Measurements from ENCODE around the gene NAV1.

NAV1 gene

GRCh38 chr1:201563406-201563780 lies 24.5 kb downstream of the NAV1 start:
- no peaks in the 10 kb centered on the region for H3K79me2 ChIP-seq (ENCODE audit: control insufficient read depth, low read length)
- H3K36me3 ChIP-seq (ENCODE audit: control insufficient read depth, low read length) = no peaks in the 10 kb centered on the region
- H3K4me2 ChIP-seq (ENCODE audit: low read length) = no peak overlapping the region
- no peaks in the 10 kb centered on the region for H3K27me3 ChIP-seq (ENCODE audit: control insufficient read depth, low read length)
- H3K9me3 ChIP-seq (ENCODE audit: control insufficient read depth, insufficient read depth, low read length) = no peaks in the 10 kb centered on the region
- no peaks in the 10 kb centered on the region for H4K20me1 ChIP-seq (ENCODE audit: control insufficient read depth, insufficient read depth, low read depth, low read length)
- H3K4me3 ChIP-seq (ENCODE audit: low read length) = no peak overlapping the region
- H3F3A ChIP-seq (ENCODE audit: control insufficient read depth, insufficient read depth) = no peaks in the 10 kb centered on the region
- H3K4me1 ChIP-seq (ENCODE audit: control insufficient read depth, low read length) = no peaks in the 10 kb centered on the region
- TF ChIP-seq CTCF (IDR thresholded peaks at IDR 0.05; ENCODE audit: low read depth, low read length, poor library complexity, severe bottlenecking) (no peak), EZH2phosphoT487 (IDR thresholded peaks at IDR 0.05; ENCODE audit: borderline replicate concordance, low read length) (no peak)
- no peaks in the 10 kb centered on the region for H3K9me2 ChIP-seq (replicated peaks; ENCODE audit: control insufficient read depth, low read length)
- no peak overlapping the region for H3K27ac ChIP-seq (ENCODE audit: low read depth, low read length)

- H3K4me3 ChIP-seq (ENCODE audit: low read length) = no peak overlapping the region
- no peaks in the 10 kb centered on the region for H3K79me2 ChIP-seq (ENCODE audit: control insufficient read depth, low read length)
- TF ChIP-seq EZH2phosphoT487 (IDR thresholded peaks at IDR 0.05; ENCODE audit: borderline replicate concordance, low read length) = no peak
- TF ChIP-seq CTCF (IDR thresholded peaks at IDR 0.05; ENCODE audit: low read depth, low read length, poor library complexity, severe bottlenecking) = no peak
- H3F3A ChIP-seq (ENCODE audit: control insufficient read depth, insufficient read depth) = no peaks in the 10 kb centered on the region
- H3K9me2 ChIP-seq (replicated peaks; ENCODE audit: control insufficient read depth, low read length) = no peaks in the 10 kb centered on the region
- no peak overlapping the region for H3K4me2 ChIP-seq (ENCODE audit: low read length)
- no peaks in the 10 kb centered on the region for H3K4me1 ChIP-seq (ENCODE audit: control insufficient read depth, low read length)
- H3K36me3 ChIP-seq (ENCODE audit: control insufficient read depth, low read length) = no peaks in the 10 kb centered on the region
- H3K27me3 ChIP-seq (ENCODE audit: control insufficient read depth, low read length) = no peaks in the 10 kb centered on the region
- no peaks in the 10 kb centered on the region for H3K9me3 ChIP-seq (ENCODE audit: control insufficient read depth, insufficient read depth, low read length)
- H4K20me1 ChIP-seq (ENCODE audit: control insufficient read depth, insufficient read depth, low read depth, low read length) = no peaks in the 10 kb centered on the region
- H3K27ac ChIP-seq (ENCODE audit: low read depth, low read length) = no peak overlapping the region
Measured at GRCh38 chr1:201563941-201564340, 25.0 kb downstream of the NAV1 start.

DNA sequence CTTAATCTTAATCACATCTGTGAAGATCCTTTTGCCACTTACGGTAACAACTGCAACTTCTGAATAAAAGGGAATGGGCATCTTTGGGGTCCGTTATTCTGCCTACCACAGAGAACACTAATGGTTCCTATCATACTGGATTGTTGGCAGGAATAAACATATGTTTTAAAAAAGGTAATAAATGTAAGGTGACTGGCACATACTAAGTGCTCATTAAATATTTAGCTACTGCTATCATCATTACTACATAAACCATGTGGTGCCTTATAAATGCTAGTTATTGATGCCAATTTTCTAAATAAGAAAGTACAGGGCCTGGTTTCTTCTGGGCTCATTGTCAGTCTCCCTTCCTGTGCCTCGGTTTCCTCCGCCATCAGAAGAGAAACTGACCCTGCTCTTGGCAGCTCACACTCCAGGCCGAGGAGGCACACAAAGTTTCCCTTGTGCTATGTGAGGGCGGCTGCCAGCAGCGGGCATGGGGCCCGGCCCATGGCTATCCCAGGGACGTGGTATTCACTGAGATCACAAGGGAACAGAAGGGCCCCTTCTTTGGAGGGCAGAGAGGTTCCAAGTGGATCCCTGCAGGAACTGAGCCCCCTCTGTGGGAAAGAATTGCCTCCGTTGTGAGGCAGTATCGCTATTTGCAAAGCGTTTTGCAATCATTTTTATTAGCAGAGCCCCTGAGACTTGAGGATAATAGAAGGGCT lies 26.2 kb downstream of the NAV1 start:
- Histone ChIP-seq H3K9me3 (ENCODE audit: control insufficient read depth, insufficient read depth, low read length) (no peaks in the 10 kb centered on the region), H3K36me3 (ENCODE audit: control insufficient read depth, low read length) (no peaks in the 10 kb centered on the region), H3K4me3 (ENCODE audit: low read length) (no peak overlapping the region), H3F3A (ENCODE audit: control insufficient read depth, insufficient read depth) (no peaks in the 10 kb centered on the region), H3K27ac (ENCODE audit: low read depth, low read length) (no peak overlapping the region), H3K9me2 (replicated peaks; ENCODE audit: control insufficient read depth, low read length) (no peaks in the 10 kb centered on the region), H3K79me2 (ENCODE audit: control insufficient read depth, low read length) (no peaks in the 10 kb centered on the region), H3K27me3 (ENCODE audit: control insufficient read depth, low read length) (no peaks in the 10 kb centered on the region), H3K4me2 (ENCODE audit: low read length) (no peak overlapping the region), H4K20me1 (ENCODE audit: control insufficient read depth, insufficient read depth, low read depth, low read length) (no peaks in the 10 kb centered on the region), H3K4me1 (ENCODE audit: control insufficient read depth, low read length) (no peaks in the 10 kb centered on the region)
- no peak for TF ChIP-seq CTCF (IDR thresholded peaks at IDR 0.05; ENCODE audit: low read depth, low read length, poor library complexity, severe bottlenecking)
- TF ChIP-seq EZH2phosphoT487 (IDR thresholded peaks at IDR 0.05; ENCODE audit: borderline replicate concordance, low read length) = no peak
